HG03066 (cell line): Measurements from ENCODE around the gene CLK1.
A peak's percentile ranks its signal among the peaks of the same experiment; 100 is the strongest.

Experiments used
- ATAC-seq: cut with Tn5 transposase; IDR thresholded peaks from one replicate; pipeline ENCODE4 v1.9.1; 2021; ENCODE audit warnings: low read depth; ENCODE audit not compliant: unreplicated experiment

Gene CLK1

DNA sequence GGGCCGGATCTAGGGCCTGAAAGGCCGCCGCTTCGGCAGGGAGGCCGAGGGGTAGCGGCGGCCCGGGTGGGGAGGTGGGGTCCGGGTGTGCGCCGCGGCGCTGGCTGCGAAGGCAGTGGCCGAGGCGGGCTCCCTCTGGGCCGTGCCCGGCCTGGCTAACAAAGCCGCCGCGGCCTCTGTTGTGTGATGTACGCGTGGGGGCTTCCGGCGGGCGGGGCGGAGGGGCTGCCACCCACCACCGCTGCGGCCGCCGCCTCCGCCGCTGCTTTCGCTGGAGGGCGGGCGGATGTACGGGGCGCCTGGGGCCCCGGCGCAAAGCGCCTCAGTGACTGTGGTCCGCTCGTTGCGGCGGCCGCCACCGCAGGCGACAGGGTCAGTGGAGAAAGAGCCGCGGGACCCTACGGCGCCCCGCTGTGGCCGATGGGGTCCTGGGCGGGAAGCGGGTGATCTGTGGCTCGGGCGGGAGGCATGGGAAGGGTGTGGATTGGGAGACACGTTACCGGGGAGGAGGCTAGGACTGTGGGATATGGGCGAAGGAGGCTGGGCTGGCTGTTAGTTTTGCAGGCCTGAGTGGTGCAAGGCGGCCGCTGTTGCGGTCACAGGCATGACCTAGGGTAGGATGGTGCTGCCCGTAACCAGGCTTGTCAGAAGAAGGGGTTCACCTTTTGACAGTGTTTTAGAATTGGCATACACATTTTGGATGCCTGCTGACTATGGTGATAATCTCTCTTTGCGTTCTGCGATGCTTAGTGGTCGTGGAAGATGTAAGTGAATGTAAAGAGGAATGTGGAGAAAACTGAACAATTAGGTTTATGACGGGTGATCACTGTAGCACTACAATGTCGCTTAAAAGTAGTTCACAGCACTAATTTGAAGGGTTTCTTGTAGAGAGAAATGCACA is 52.1 kb downstream of the CLK1 start:
- peak; percentile 40 for ATAC-seq

- ATAC-seq, result peak; percentile 77
Observed at GRCh38 chr2:200811333-200812121, 52.9 kb downstream of the CLK1 start, which contains the start of gene BZW1. TSS of gene BZW1 (plus strand) at chr2:200811910. CDS start at chr2:200813218, 1,308 bp downstream.

DNA sequence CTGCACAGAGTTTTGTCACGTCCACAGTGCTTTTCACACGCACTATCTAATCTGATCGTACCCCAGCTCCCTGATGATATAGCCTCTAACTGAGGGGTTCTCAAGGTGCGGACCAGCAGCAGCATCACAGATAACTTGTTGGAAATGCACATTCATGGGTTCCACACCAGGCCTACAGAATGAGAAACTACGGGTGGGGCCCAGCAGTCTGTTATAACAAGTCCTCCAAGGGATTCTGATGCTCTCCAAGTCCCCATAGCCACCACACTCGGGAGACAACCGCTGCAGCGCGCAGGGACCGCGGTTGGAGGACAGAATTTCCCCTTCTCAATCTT is 53.5 kb downstream of the CLK1 start:
- peak; percentile 0 for ATAC-seq

- ATAC-seq, result no peak
Observed at GRCh38 chr2:200810252-200810997, 54.0 kb downstream of the CLK1 start.

GRCh38 chr2:200809506-200810251 is 54.8 kb downstream of the CLK1 start:
- no peak for ATAC-seq
